IPS-NIHi11 (cell line): Measurements from ENCODE around the gene CFAP90.
A peak's percentile ranks its signal among the peaks of the same experiment; 100 is the strongest.

Experiments
- DNase-seq: peaks from one replicate; pipeline ENCODE4 v3.0.0; 2012; ENCODE audit warnings: mixed read lengths, low spot score

CFAP90 gene

GRCh38 chr5:7868427-7868772 is 17.5 kb upstream of the CFAP90 start:
- DNase-seq: no peak

- no peak for DNase-seq
These were observed 16.3 kb upstream of the CFAP90 start for GRCh38 chr5:7867260-7867659.

- DNase-seq: no peak
These were observed 15.3 kb upstream of the CFAP90 start for GRCh38 chr5:7866196-7866595.

- no peak for DNase-seq
These were observed 7.1 kb upstream of the CFAP90 start for GRCh38 chr5:7857926-7858632.

- no peak for DNase-seq
These were observed 6.4 kb upstream of the CFAP90 start for GRCh38 chr5:7857361-7857760.

GRCh38 chr5:7856855-7857254 is 5.9 kb upstream of the CFAP90 start:
- DNase-seq: peak; percentile 42

- DNase-seq: no peak
These were observed 4.7 kb upstream of the CFAP90 start for GRCh38 chr5:7855611-7856010.

GRCh38 chr5:7852988-7853387 is 2.1 kb upstream of the CFAP90 start:
- no peak for DNase-seq

- DNase-seq: no peak
These were observed 1.6 kb upstream of the CFAP90 start for GRCh38 chr5:7852542-7852941.

GRCh38 chr5:7851617-7852289 is 820 bp upstream of the CFAP90 start:
- no peak for DNase-seq

- DNase-seq: no peak
These were observed 283 bp upstream of the CFAP90 start for GRCh38 chr5:7851240-7851592.

GRCh38 chr5:7849681-7850394 is 1.1 kb downstream of the CFAP90 start:
- DNase-seq: peak; percentile 56

- DNase-seq: no peak
These were observed 2.6 kb downstream of the CFAP90 start for GRCh38 chr5:7848296-7848695.

GRCh38 chr5:7846327-7846726 is 4.6 kb downstream of the CFAP90 start:
- DNase-seq: no peak

- no peak for DNase-seq
These were observed 5.4 kb downstream of the CFAP90 start for GRCh38 chr5:7845557-7845956.

GRCh38 chr5:7844901-7845300 is 6.0 kb downstream of the CFAP90 start:
- no peak for DNase-seq

- no peak for DNase-seq
These were observed 8.4 kb downstream of the CFAP90 start for GRCh38 chr5:7842531-7842930.

- DNase-seq: no peak
These were observed 13.5 kb downstream of the CFAP90 start for GRCh38 chr5:7837403-7837802.

- no peak for DNase-seq
These were observed 16.0 kb downstream of the CFAP90 start for GRCh38 chr5:7834982-7835381.

- DNase-seq: no peak
These were observed 22.7 kb downstream of the CFAP90 start for GRCh38 chr5:7828269-7828668.

- DNase-seq: no peak
These were observed 23.3 kb downstream of the CFAP90 start for GRCh38 chr5:7827610-7828009.

- no peak for DNase-seq
These were observed 25.3 kb downstream of the CFAP90 start for GRCh38 chr5:7825630-7826029.

- DNase-seq: no peak
These were observed 25.9 kb downstream of the CFAP90 start for GRCh38 chr5:7824995-7825394.
